GM18499 (cell line): Measurements from ENCODE around the gene CUTA.
"Not testable (repeated sequence)": the region's sequence is repeated elsewhere in the genome, so short reads cannot be mapped to it uniquely, and the experiment has no call there.

Experiments
- ATAC-seq: cut with Tn5 transposase; IDR thresholded peaks from one replicate; pipeline ENCODE4 v1.9.1; 2021; ENCODE audit warnings: moderate number of reproducible peaks; ENCODE audit not compliant: insufficient read depth, unreplicated experiment

CUTA gene

GRCh38 chr6:33379184-33379583 lies 38.7 kb downstream of the CUTA start:
- not testable (repeated sequence) for ATAC-seq

GRCh38 chr6:33377171-33377570 lies 40.7 kb downstream of the CUTA start:
- no peak for ATAC-seq

- no peak for ATAC-seq
Observed at GRCh38 chr6:33375143-33375671, 42.7 kb downstream of the CUTA start.

- ATAC-seq, result no peak
Observed at GRCh38 chr6:33373960-33374910, 43.7 kb downstream of the CUTA start.

- ATAC-seq, result no peak
Observed at GRCh38 chr6:33372526-33373123, 45.3 kb downstream of the CUTA start.

GRCh38 chr6:33371901-33372300 lies 46.0 kb downstream of the CUTA start:
- not testable (repeated sequence) for ATAC-seq

GRCh38 chr6:33367715-33368025 lies 50.2 kb downstream of the CUTA start:
- not testable (repeated sequence) for ATAC-seq

GRCh38 chr6:33367009-33367714 lies 50.7 kb downstream of the CUTA start:
- no peak for ATAC-seq
